A549 treated with CORT108297 at 1 μM for 4 hours (cell line): ENCODE results near the gene INTS3. TPM values are rescaled to one million over a fixed set of nuclear protein-coding genes. Genes with fewer than 3 reads are reported as not detected.

ENCODE experiments used
- total RNA-seq: library from RNA; stranded (reverse); fragments of 200-300 nt; extraction: Qiagen RNA extraction; gene quantifications from 5 replicates; pipeline ENCODE4 v1.2.3, GENCODE V29; 2022

The INTS3 gene, protein sequence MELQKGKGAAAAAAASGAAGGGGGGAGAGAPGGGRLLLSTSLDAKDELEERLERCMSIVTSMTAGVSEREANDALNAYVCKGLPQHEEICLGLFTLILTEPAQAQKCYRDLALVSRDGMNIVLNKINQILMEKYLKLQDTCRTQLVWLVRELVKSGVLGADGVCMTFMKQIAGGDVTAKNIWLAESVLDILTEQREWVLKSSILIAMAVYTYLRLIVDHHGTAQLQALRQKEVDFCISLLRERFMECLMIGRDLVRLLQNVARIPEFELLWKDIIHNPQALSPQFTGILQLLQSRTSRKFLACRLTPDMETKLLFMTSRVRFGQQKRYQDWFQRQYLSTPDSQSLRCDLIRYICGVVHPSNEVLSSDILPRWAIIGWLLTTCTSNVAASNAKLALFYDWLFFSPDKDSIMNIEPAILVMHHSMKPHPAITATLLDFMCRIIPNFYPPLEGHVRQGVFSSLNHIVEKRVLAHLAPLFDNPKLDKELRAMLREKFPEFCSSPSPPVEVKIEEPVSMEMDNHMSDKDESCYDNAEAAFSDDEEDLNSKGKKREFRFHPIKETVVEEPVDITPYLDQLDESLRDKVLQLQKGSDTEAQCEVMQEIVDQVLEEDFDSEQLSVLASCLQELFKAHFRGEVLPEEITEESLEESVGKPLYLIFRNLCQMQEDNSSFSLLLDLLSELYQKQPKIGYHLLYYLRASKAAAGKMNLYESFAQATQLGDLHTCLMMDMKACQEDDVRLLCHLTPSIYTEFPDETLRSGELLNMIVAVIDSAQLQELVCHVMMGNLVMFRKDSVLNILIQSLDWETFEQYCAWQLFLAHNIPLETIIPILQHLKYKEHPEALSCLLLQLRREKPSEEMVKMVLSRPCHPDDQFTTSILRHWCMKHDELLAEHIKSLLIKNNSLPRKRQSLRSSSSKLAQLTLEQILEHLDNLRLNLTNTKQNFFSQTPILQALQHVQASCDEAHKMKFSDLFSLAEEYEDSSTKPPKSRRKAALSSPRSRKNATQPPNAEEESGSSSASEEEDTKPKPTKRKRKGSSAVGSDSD
- total RNA-seq, result 18.9 to 20.5 TPM (median 20.3 TPM) in 5 replicates

GRCh38 chr1:153727463-153728304, at the start of gene INTS3:
Gene INTS3 (plus strand): TSS chr1:153728050. CDS start chr1:153728635, 585 bp downstream.

DNA sequence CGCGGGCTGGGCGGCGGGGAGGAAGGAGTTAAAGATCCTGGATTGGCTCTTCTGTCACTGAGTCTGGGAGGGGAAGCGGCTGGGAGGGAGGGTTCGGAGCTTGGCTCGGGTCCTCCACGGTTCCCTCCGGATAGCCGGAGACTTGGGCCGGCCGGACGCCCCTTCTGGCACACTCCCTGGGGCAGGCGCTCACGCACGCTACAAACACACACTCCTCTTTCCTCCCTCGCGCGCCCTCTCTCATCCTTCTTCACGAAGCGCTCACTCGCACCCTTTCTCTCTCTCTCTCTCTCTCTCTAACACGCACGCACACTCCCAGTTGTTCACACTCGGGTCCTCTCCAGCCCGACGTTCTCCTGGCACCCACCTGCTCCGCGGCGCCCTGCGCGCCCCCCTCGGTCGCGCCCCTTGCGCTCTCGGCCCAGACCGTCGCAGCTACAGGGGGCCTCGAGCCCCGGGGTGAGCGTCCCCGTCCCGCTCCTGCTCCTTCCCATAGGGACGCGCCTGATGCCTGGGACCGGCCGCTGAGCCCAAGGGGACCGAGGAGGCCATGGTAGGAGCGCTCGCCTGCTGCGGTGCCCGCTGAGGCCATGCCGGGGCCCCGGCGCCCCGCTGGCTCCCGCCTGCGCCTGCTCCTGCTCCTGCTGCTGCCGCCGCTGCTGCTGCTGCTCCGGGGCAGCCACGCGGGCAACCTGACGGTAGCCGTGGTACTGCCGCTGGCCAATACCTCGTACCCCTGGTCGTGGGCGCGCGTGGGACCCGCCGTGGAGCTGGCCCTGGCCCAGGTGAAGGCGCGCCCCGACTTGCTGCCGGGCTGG, 49.1 kb upstream of the INTS3 start, which contains the start of gene NPR1:
Gene NPR1, plus strand, starts transcription at position 170 of the 818 bp plus-strand sequence. Its CDS starts 421 bp downstream, at position 591.

GRCh38 chr1:153774780-153775457, 47.1 kb downstream of the INTS3 start, which contains the start of gene SLC27A3:
Gene SLC27A3 (plus strand): TSS chr1:153775407. CDS start chr1:153775498, 91 bp downstream.

Other genes starting within 250 kb of the INTS3 start
- gene S100A6, start 192.1 kb upstream of the INTS3 start, total RNA-seq, result 3,058 to 3,788 TPM (median 3,444 TPM) in 5 replicates
- gene S100A5, start 187.1 kb upstream of the INTS3 start, total RNA-seq, result 0.70 to 1.1 TPM (median 0.81 TPM) in 5 replicates
- 1,610 to 1,903 TPM (median 1,713 TPM) in 5 replicates for gene S100A4, start 182.2 kb upstream of the INTS3 start, total RNA-seq
- gene S100A3, start 178.8 kb upstream of the INTS3 start, total RNA-seq, result 93.8 to 105 TPM (median 100 TPM) in 5 replicates
- 16.0 to 29.8 TPM (median 24.0 TPM) in 5 replicates for gene S100A2, start 162.2 kb upstream of the INTS3 start, total RNA-seq
- 447 to 522 TPM (median 509 TPM) in 5 replicates for gene S100A16, start 114.9 kb upstream of the INTS3 start, total RNA-seq
- gene S100A14, start 111.7 kb upstream of the INTS3 start, total RNA-seq, result 0.30 to 0.71 TPM (median 0.40 TPM) in 5 replicates
- 153 to 182 TPM (median 174 TPM) in 5 replicates for gene S100A13, start 100.5 kb upstream of the INTS3 start, total RNA-seq
- gene S100A1, start 99.6 kb upstream of the INTS3 start, total RNA-seq, result 0.38 to 0.74 TPM (median 0.61 TPM) in 5 replicates
- gene CHTOP, start 94.0 kb upstream of the INTS3 start, total RNA-seq, result 68.7 to 85.0 TPM (median 79.2 TPM) in 5 replicates
- 54.1 to 63.4 TPM (median 57.4 TPM) in 5 replicates for gene SNAPIN, start 69.3 kb upstream of the INTS3 start, total RNA-seq
- 260 to 295 TPM (median 261 TPM) in 5 replicates for gene ILF2, start 57.1 kb upstream of the INTS3 start, total RNA-seq
- gene NPR1, start 49.4 kb upstream of the INTS3 start, total RNA-seq, result 0.82 to 1.1 TPM (median 1.0 TPM) in 5 replicates
- gene SLC27A3, start 47.4 kb downstream of the INTS3 start, total RNA-seq, result 0.73 to 2.4 TPM (median 1.3 TPM) in 5 replicates
- gene GATAD2B, start 194.9 kb downstream of the INTS3 start, total RNA-seq, result 6.9 to 10.1 TPM (median 8.6 TPM) in 5 replicates
- 22.9 to 40.4 TPM (median 38.6 TPM) in 5 replicates for gene DENND4B, start 218.7 kb downstream of the INTS3 start, total RNA-seq
- 30.6 to 45.7 TPM (median 41.6 TPM) in 5 replicates for gene CRTC2, start 230.6 kb downstream of the INTS3 start, total RNA-seq
- 151 to 169 TPM (median 166 TPM) in 5 replicates for gene SLC39A1, start 235.5 kb downstream of the INTS3 start, total RNA-seq
- 8.5 to 12.4 TPM (median 10.3 TPM) in 5 replicates for gene CREB3L4, start 239.9 kb downstream of the INTS3 start, total RNA-seq
- 109 to 169 TPM (median 154 TPM) in 5 replicates for gene JTB, start 249.6 kb downstream of the INTS3 start, total RNA-seq